ENCODE measurements around the gene HK1.

Gene HK1

DNA sequence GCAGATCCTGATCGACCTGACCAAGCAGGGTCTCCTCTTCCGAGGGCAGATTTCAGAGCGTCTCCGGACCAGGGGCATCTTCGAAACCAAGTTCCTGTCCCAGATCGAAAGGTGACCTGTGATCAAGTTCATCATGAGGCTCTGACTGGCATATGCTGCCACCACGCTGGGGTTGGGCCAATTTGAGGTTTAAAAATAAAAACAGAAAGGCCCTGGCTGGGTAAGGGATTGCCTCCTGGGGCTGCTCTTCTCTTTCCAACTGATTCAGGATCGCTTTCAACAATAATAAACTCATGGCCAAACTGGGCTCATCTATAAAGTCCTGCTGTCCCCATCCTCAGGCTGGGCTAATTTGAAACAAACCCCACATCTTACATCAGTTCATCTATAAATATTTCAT is 17.1 kb upstream of the HK1 start (continued):
- TF ChIP-seq, protein P1, sequence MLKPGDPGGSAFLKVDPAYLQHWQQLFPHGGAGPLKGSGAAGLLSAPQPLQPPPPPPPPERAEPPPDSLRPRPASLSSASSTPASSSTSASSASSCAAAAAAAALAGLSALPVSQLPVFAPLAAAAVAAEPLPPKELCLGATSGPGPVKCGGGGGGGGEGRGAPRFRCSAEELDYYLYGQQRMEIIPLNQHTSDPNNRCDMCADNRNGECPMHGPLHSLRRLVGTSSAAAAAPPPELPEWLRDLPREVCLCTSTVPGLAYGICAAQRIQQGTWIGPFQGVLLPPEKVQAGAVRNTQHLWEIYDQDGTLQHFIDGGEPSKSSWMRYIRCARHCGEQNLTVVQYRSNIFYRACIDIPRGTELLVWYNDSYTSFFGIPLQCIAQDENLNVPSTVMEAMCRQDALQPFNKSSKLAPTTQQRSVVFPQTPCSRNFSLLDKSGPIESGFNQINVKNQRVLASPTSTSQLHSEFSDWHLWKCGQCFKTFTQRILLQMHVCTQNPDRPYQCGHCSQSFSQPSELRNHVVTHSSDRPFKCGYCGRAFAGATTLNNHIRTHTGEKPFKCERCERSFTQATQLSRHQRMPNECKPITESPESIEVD (tag by site-specific recombination; IDR thresholded peaks at IDR 0.05), result no peak
- TF ChIP-seq SETDB1 (IDR thresholded peaks at IDR 0.05; ENCODE audit: insufficient read length, low read length) (no peak), ZSCAN30 (tag by site-specific recombination; IDR thresholded peaks at IDR 0.05) (no peak), GLIS2 (tag by site-specific recombination; IDR thresholded peaks at IDR 0.05) (no peak), ZNF544 (tag by site-specific recombination; IDR thresholded peaks at IDR 0.05) (no peak), ZNF621 (tag by site-specific recombination; IDR thresholded peaks at IDR 0.05) (no peak), ZNF155 (tag by site-specific recombination; IDR thresholded peaks at IDR 0.05) (no peak)

DNA sequence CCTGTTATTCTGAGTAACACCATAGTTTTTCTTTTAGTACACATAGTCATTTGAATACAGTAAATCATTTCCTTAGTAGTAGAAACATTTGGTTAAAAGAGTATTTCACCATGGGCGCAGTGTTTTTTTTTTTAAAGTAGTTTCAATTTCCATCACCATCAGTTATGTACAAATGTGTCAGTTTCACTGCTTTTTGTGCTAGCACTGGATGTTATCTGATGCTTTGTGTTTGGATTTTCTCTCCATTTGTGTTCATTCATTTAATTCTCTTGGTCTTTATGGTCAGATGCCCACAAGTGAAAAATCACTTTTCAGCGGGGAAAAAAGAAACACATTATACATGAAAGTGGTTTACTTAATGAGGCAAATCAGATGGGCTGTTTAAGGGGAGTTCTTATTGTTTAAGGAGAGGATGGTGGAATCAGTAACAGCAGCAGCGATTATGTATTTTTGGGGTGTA is 16.0 kb upstream of the HK1 start:
- Histone ChIP-seq H3K4me3 (ENCODE audit: low read depth, low read length) (no peak overlapping the region), H3K9me3 (ENCODE audit: control insufficient read depth, insufficient read depth, low read depth, low read length) (no peaks in the 10 kb centered on the region), H3K4me1 (ENCODE audit: control insufficient read depth, insufficient read depth, low read length) (no peaks in the 10 kb centered on the region), H3K36me3 (ENCODE audit: control insufficient read depth in 2 of 2, insufficient read depth in 1 of 2, low read length in 2 of 2) (no peaks in the 10 kb centered on the region), H3K27ac (ENCODE audit: extremely low read depth, low read depth, low read length) (no peak overlapping the region)
- ChIA-PET POLR2A (no interaction called here), CTCF (no interaction called here)
- TF ChIP-seq, protein P1 (tag by site-specific recombination; IDR thresholded peaks at IDR 0.05), result 0 out of 2 replicates have a peak, but pooled peaks have one; percentile 31
- no peak for TF ChIP-seq KLF8 (tag by site-specific recombination; IDR thresholded peaks at IDR 0.05)
- no peak for TF ChIP-seq ZNF335 (tag by site-specific recombination; conservative IDR thresholded peaks at IDR 0.05)
- TF ChIP-seq, protein P2, sequence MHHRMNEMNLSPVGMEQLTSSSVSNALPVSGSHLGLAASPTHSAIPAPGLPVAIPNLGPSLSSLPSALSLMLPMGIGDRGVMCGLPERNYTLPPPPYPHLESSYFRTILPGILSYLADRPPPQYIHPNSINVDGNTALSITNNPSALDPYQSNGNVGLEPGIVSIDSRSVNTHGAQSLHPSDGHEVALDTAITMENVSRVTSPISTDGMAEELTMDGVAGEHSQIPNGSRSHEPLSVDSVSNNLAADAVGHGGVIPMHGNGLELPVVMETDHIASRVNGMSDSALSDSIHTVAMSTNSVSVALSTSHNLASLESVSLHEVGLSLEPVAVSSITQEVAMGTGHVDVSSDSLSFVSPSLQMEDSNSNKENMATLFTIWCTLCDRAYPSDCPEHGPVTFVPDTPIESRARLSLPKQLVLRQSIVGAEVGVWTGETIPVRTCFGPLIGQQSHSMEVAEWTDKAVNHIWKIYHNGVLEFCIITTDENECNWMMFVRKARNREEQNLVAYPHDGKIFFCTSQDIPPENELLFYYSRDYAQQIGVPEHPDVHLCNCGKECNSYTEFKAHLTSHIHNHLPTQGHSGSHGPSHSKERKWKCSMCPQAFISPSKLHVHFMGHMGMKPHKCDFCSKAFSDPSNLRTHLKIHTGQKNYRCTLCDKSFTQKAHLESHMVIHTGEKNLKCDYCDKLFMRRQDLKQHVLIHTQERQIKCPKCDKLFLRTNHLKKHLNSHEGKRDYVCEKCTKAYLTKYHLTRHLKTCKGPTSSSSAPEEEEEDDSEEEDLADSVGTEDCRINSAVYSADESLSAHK (tag by site-specific recombination; IDR thresholded peaks at IDR 0.05), result 0 out of 2 replicates have a peak, but pooled peaks have one; percentile 39
- no peak for TF ChIP-seq ZNF707 (tag by site-specific recombination; IDR thresholded peaks at IDR 0.05)
- TF ChIP-seq ZNF157 (tag by site-specific recombination; IDR thresholded peaks at IDR 0.05), result no peak
- TF ChIP-seq, protein P3, sequence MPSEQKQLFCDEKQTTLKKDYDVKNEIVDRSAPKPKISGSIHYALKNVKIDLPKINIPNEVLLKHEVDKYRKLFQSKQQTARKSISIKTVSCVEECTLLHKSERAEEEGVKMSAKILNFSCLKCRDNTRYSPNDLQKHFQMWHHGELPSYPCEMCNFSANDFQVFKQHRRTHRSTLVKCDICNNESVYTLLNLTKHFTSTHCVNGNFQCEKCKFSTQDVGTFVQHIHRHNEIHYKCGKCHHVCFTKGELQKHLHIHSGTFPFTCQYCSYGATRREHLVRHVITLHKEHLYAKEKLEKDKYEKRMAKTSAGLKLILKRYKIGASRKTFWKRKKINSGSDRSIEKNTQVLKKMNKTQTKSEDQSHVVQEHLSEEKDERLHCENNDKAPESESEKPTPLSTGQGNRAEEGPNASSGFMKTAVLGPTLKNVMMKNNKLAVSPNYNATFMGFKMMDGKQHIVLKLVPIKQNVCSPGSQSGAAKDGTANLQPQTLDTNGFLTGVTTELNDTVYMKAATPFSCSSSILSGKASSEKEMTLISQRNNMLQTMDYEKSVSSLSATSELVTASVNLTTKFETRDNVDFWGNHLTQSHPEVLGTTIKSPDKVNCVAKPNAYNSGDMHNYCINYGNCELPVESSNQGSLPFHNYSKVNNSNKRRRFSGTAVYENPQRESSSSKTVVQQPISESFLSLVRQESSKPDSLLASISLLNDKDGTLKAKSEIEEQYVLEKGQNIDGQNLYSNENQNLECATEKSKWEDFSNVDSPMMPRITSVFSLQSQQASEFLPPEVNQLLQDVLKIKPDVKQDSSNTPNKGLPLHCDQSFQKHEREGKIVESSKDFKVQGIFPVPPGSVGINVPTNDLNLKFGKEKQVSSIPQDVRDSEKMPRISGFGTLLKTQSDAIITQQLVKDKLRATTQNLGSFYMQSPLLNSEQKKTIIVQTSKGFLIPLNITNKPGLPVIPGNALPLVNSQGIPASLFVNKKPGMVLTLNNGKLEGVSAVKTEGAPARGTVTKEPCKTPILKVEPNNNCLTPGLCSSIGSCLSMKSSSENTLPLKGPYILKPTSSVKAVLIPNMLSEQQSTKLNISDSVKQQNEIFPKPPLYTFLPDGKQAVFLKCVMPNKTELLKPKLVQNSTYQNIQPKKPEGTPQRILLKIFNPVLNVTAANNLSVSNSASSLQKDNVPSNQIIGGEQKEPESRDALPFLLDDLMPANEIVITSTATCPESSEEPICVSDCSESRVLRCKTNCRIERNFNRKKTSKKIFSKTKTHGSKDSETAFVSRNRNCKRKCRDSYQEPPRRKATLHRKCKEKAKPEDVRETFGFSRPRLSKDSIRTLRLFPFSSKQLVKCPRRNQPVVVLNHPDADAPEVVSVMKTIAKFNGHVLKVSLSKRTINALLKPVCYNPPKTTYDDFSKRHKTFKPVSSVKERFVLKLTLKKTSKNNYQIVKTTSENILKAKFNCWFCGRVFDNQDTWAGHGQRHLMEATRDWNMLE (tag by site-specific recombination; conservative IDR thresholded peaks at IDR 0.05; ENCODE audit: low read depth), result no peak
- peak; percentile 53; the same call in 1 of the 2 replicates for TF ChIP-seq PRDM1 (tag by site-specific recombination; IDR thresholded peaks at IDR 0.05)

Data from HEK293 (cell line).